Left lung (tissue), 14 donors: ENCODE results near the gene TAAR1. TPM values are rescaled to one million over a fixed set of nuclear protein-coding genes. Genes with fewer than 3 reads are reported as not detected.
"Not testable (repeated sequence)": the region's sequence is repeated elsewhere in the genome, so short reads cannot be mapped to it uniquely, and the experiment has no call there.

Experiments used
- ATAC-seq: fragments of 200-7000 bp; cut with Tn5 transposase; one replicate; pipeline ENCODE4 v1.9.1; 2020; ENCODE audit warnings: moderate library complexity
- DNase-seq, 4 donors: peaks; one replicate each; pipeline ENCODE4 v3.0.0-alpha.2; 2013 to 2020
- H3K27ac ChIP-seq, 2 donors: fragments of 200-600 bp; sonication (generic) in 1 of 2; one replicate each; pipeline versions ENCODE4 v1.5.0 to v1.8.0; 2020 to 2021
- H3K27me3 ChIP-seq, 2 donors: fragments of 200-600 bp; sonication (generic) in 1 of 2; one replicate each; pipeline versions ENCODE4 v1.5.0 to v1.8.0; 2020 to 2021
- H3K36me3 ChIP-seq, 2 donors: fragments of 200-600 bp; sonication (generic) in 1 of 2; one replicate each; pipeline versions ENCODE4 v1.5.0 to v1.8.0; 2020 to 2021
- H3K4me1 ChIP-seq, 2 donors: fragments of 200-600 bp; one replicate each; pipeline ENCODE4 v1.8.0; 2021
- H3K4me3 ChIP-seq, 2 donors: fragments of 200-600 bp; sonication (generic) in 1 of 2; one replicate each; pipeline versions ENCODE4 v1.5.0 to v1.8.0; 2020 to 2021; ENCODE audit warnings: mild to moderate bottlenecking in 1 of 2
- H3K9me3 ChIP-seq, 2 donors: fragments of 200-600 bp; sonication (generic) in 1 of 2; one replicate each; pipeline versions ENCODE4 v1.5.0 to v1.8.0; 2020 to 2021
- intact Hi-C, 2 donors: fragments of 100-400 bp; cut with DNase I; formaldehyde crosslinking; loops; one replicate each; pipeline versions ENCODE4 v1.11.2 to v1.14.2; 2022
- long read RNA-seq, 12 donors: library from polyadenylated mRNA in 2 of 12; unstranded in 2 of 12; transcript quantifications; one replicate each; pipeline ENCODE4 v2.0.0 and lab custom pipeline, GENCODE V29; 2019 to 2026
- polyA plus RNA-seq, 6 donors: library from polyadenylated mRNA; unstranded; fragments of 120-200 nt; gene quantifications; one replicate each; pipeline ENCODE4 v1.2.1, GENCODE V29; 2013; ENCODE audit not compliant: insufficient read length in 6 of 6
- total RNA-seq, 2 donors: library from RNA; stranded (reverse); fragmentation: NEBNext Ultra II Directional; extraction: Animal tissue kit (Norgen Biotek cat#: 25700); gene quantifications; one replicate each; pipeline ENCODE4 v1.2.1, GENCODE V29; 2021
- TF ChIP-seq, protein P1 (sequence below), 2 donors: fragments of 200-600 bp; sonication (generic) in 1 of 2; IDR thresholded peaks; one replicate each; pipeline versions ENCODE4 v1.5.0 to v1.8.0; 2021; ENCODE audit warnings: antibody characterized with exemption in 2 of 2
- donor health status: DM: no; HTN: yes; CAD: no.
- donor health status: DM: no; HTN: no; CAD: no.

TAAR1 gene, protein sequence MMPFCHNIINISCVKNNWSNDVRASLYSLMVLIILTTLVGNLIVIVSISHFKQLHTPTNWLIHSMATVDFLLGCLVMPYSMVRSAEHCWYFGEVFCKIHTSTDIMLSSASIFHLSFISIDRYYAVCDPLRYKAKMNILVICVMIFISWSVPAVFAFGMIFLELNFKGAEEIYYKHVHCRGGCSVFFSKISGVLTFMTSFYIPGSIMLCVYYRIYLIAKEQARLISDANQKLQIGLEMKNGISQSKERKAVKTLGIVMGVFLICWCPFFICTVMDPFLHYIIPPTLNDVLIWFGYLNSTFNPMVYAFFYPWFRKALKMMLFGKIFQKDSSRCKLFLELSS
- total RNA-seq (not detected), polyA plus RNA-seq (under 1 TPM in 3 of 6 donors, not detected in 3; 0.13 to 0.16 (median 0.15) TPM)
- long read RNA-seq, donor 1: 0 reads
- long read RNA-seq, donor 2, partial matches to known transcripts: 0 of 1 reads
- long read RNA-seq, donor 2, other reads (novel, unspliced or antisense): 0 of 1 reads
- long read RNA-seq, donor 3: 0 reads
- long read RNA-seq, donor 4: 0 reads
- long read RNA-seq, donor 5: 0 reads
- long read RNA-seq, donor 6: 0 reads
- long read RNA-seq, donor 7: 0 reads
- long read RNA-seq, donor 8: 0 reads
- long read RNA-seq, donor 9: 0 reads
- long read RNA-seq, donor 10: 0 reads
- long read RNA-seq, donor 11: 0 reads
- long read RNA-seq, donor 12: 0 reads

DNA sequence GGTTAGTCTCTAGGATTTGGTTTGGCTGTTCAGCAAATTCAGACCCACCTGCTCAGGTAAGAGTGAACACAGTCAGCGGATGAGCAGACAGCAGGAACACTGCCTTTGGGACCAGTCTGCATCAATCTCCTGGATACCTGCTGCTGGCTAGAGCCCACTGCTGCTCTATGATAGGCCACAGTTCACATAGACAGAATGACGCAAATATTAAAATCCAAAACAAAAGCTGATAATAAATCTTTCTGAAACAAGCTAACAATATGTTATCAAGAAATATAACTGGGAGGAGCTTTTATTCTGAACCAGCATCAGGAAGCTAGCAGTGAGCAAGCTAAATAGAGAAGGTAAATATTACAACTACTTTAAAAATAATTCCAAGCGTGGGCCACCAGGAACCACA lies at the start of gene TAAR1:
Gene TAAR1, minus strand, starts transcription at position 101 of the 400 bp plus-strand sequence. CDS start 13,179 bp downstream, outside the sequence.
- H3K36me3 ChIP-seq: no peaks in the 10 kb centered on the region
- DNase-seq: no peak
- intact Hi-C loops: no loop called here
- H3K4me3 ChIP-seq: no peak within 1 kb of the TSS
- H3K9me3 ChIP-seq: no peaks in the 10 kb centered on the region
- TF ChIP-seq, protein P1, sequence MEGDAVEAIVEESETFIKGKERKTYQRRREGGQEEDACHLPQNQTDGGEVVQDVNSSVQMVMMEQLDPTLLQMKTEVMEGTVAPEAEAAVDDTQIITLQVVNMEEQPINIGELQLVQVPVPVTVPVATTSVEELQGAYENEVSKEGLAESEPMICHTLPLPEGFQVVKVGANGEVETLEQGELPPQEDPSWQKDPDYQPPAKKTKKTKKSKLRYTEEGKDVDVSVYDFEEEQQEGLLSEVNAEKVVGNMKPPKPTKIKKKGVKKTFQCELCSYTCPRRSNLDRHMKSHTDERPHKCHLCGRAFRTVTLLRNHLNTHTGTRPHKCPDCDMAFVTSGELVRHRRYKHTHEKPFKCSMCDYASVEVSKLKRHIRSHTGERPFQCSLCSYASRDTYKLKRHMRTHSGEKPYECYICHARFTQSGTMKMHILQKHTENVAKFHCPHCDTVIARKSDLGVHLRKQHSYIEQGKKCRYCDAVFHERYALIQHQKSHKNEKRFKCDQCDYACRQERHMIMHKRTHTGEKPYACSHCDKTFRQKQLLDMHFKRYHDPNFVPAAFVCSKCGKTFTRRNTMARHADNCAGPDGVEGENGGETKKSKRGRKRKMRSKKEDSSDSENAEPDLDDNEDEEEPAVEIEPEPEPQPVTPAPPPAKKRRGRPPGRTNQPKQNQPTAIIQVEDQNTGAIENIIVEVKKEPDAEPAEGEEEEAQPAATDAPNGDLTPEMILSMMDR (IDR thresholded peaks at IDR 0.05): no peak
- H3K27me3 ChIP-seq: no peaks in the 10 kb centered on the region
- H3K27ac ChIP-seq: no peak within 1 kb of the TSS
- H3K4me1 ChIP-seq: no peaks in the 10 kb centered on the region
- ATAC-seq: no peak

- no peak for DNase-seq
- Histone ChIP-seq H3K27me3 (no peaks in the 10 kb centered on the region), H3K4me1 (peaks cover 0 to 19% of the 10 kb centered on the region in 2 donors), H3K36me3 (no peaks in the 10 kb centered on the region), H3K9me3 (peaks cover 0 to 11% of the 10 kb centered on the region in 2 donors), H3K27ac (no peak overlapping the region), H3K4me3 (no peak overlapping the region)
- intact Hi-C loops: no loop called here
- ATAC-seq: no peak
- TF ChIP-seq, protein P1 (IDR thresholded peaks at IDR 0.05): no peak
Measured at GRCh38 chr6:132708771-132709170, 49.8 kb upstream of the TAAR1 start.

DNA sequence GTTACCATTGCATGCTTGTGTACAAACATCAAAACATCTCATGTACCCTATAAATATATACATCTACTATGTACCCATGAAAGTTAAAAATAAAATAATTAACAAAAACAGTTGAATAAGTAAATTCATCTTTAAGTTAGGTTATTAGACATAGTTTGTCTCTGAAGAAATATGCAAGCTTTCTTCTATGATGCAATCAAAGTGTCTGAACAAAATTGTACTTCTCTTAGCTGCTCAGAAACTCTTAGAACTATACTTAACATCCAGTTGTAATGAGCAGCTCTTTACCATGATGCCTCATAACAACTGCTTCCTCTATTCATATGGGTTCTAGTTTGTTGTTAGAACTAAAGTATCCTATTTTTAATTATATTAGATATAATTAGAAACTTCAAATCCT lies 49.0 kb upstream of the TAAR1 start:
- Histone ChIP-seq H3K27ac (no peak overlapping the region), H3K27me3 (no peaks in the 10 kb centered on the region), H3K36me3 (no peaks in the 10 kb centered on the region), H3K9me3 (peaks cover 0 to 11% of the 10 kb centered on the region in 2 donors), H3K4me1 (peaks cover 0 to 16% of the 10 kb centered on the region in 2 donors), H3K4me3 (no peak overlapping the region)
- intact Hi-C loops: no loop called here
- ATAC-seq (no peak), DNase-seq (no peak)
- TF ChIP-seq, protein P1 (IDR thresholded peaks at IDR 0.05): no peak

GRCh38 chr6:132706756-132707155 lies 47.8 kb upstream of the TAAR1 start:
- H3K27ac ChIP-seq, ATAC-seq, DNase-seq, H3K4me1 ChIP-seq, H3K36me3 ChIP-seq, H3K27me3 ChIP-seq, H3K4me3 ChIP-seq, intact Hi-C loops: not testable (repeated sequence)
- H3K9me3 ChIP-seq: peaks cover 0 to 11% of the 10 kb centered on the region in 2 donors

DNA sequence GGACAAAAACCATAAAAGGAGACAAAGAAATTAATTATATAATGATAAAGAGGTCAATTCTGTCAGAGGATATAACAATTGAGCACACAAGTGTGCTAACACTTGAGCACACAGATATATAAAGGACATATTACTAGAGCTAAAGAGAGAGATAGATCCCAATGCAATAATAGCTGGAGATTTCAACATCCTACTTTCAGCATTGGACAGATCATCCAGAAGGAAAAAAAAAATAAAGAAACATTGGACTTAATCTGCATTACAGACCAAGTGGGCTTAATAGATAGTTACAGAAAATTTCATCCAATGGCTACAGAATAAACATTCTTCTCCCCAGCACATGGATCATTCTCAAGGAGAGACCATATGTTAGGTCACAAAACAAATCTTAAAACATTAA lies 45.0 kb upstream of the TAAR1 start:
- TF ChIP-seq, protein P1 (IDR thresholded peaks at IDR 0.05): no peak

More for the DNA sequence above, 45.0 kb upstream of the TAAR1 start:
- DNase-seq: no peak
- Histone ChIP-seq H3K4me3 (no peak overlapping the region), H3K9me3 (peaks cover 0 to 11% of the 10 kb centered on the region in 2 donors), H3K27me3 (no peaks in the 10 kb centered on the region), H3K27ac (no peak overlapping the region), H3K36me3 (no peaks in the 10 kb centered on the region), H3K4me1 (peaks cover 0 to 8% of the 10 kb centered on the region in 2 donors)
- no peak for ATAC-seq
- intact Hi-C loops: no loop called here
